Fibroblast of villous mesenchyme (primary cell): ENCODE measurements around the gene ANKS1B. TPM values are rescaled to one million over a fixed set of nuclear protein-coding genes. Genes with fewer than 3 reads are reported as not detected.

Experiments used
- DNase-seq: peaks from one replicate; pipeline ENCODE4 v3.0.0-alpha.2; 2010; ENCODE audit warnings: low read depth
- H3K4me3 ChIP-seq: 2 replicates; pipeline ENCODE4 v1.5.1; 2011; ENCODE audit warnings: low read depth, mild to moderate bottlenecking, low read length
- total RNA-seq: library from RNA; depleted of rRNA; stranded (reverse); fragments of >200 nt; gene quantifications from 2 replicates; pipeline ENCODE4 v1.2.3, GENCODE V29; 2012
- TF ChIP-seq, protein P1 (sequence below): IDR thresholded peaks from 2 replicates; pipeline ENCODE4 v1.5.1; 2012; ENCODE audit warnings: low read depth, mild to moderate bottlenecking, low read length; ENCODE audit not compliant: insufficient read depth

Gene ANKS1B
- total RNA-seq, 1 donor = 0.86 TPM

DNA sequence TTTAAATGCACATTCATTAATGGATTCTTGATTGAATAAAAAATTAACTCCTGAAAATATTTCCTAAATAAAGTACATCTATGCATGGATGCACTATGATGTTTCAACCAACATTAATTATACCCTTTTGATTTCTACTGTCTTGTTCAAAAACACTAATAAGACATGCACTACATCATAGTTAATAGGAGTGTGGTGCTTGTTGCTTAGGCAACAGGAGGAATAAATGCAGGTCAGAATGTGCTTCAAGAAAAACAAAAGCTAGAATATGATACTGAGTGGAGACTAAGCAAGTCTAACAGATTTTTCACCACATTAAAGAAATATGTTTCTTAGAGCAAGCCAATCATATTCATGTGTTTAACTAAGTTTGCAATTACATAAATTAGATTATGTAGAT lies 833.0 kb downstream of the ANKS1B start:
- H3K4me3 ChIP-seq = no peak overlapping the region
- TF ChIP-seq, protein P1, sequence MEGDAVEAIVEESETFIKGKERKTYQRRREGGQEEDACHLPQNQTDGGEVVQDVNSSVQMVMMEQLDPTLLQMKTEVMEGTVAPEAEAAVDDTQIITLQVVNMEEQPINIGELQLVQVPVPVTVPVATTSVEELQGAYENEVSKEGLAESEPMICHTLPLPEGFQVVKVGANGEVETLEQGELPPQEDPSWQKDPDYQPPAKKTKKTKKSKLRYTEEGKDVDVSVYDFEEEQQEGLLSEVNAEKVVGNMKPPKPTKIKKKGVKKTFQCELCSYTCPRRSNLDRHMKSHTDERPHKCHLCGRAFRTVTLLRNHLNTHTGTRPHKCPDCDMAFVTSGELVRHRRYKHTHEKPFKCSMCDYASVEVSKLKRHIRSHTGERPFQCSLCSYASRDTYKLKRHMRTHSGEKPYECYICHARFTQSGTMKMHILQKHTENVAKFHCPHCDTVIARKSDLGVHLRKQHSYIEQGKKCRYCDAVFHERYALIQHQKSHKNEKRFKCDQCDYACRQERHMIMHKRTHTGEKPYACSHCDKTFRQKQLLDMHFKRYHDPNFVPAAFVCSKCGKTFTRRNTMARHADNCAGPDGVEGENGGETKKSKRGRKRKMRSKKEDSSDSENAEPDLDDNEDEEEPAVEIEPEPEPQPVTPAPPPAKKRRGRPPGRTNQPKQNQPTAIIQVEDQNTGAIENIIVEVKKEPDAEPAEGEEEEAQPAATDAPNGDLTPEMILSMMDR = no peak

DNA sequence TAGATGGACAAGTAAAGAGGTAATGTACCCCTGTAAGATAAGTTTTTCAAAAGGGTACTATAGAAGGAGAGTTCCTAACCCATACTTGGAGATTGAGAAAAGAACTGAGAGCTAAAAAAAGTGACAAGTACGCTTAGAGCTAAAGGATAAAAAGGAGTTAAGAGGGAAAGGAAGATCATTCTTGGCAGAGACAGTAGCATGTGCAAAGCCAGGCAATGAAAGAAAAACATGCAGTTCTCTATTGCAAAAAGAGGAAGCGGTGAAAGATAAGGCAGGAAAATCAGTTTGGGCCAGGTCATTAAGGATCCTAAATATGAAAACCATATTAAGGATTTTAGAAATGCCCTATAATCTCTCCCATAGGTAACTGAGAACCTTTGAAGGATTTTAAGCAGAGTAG lies 837.6 kb downstream of the ANKS1B start:
- DNase-seq = no peak
- TF ChIP-seq, protein P1 = no peak
- H3K4me3 ChIP-seq = no peak overlapping the region

More for the DNA sequence above, 833.0 kb downstream of the ANKS1B start:
- no peak for DNase-seq

DNA sequence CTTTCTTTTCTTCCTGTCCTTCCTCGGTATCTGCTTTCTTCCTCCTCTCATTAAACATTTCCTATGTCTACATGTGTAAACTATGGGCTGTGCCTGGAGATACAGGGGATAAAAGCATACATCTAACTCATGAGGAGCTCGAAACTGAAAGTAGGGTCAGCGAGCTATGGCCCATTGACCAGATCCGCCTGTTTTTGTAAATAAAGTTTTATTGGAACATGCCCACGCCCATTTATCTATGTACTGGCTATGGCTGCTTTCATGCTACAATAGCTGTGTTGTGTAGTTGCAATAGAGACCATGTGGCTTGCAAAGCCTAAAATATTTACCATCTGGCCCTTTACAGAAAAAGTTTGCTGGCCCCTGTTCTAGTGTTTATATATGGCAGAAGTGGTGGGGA lies 838.0 kb downstream of the ANKS1B start:
- no peak for DNase-seq
- TF ChIP-seq, protein P1 = no peak
- H3K4me3 ChIP-seq = no peak overlapping the region

- no peak overlapping the region for H3K4me3 ChIP-seq
- no peak for DNase-seq
- TF ChIP-seq, protein P1 = no peak
These were observed 838.6 kb downstream of the ANKS1B start for GRCh38 chr12:99146185-99146584.

DNA sequence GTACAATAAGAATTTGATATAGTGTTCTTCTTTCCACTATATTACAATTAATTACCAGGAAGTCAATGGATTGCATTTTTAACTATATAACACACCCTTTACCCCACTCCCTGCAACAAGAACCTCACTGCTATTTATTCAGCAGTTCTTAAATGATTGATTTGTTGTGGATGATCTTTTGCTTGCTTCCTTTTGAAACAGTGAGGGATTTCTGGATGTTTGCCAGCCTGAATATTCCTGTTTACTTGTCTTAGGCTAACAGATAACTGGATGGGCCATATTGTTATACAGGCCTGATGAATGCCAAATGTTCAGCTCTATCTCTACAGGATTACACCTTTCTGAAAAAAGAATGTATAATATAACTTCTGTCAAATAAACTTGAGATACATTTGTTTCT lies 842.1 kb downstream of the ANKS1B start:
- H3K4me3 ChIP-seq = no peak overlapping the region
- TF ChIP-seq, protein P1 = no peak
- DNase-seq = no peak

GRCh38 chr12:99140017-99140720 lies 844.6 kb downstream of the ANKS1B start:
- no peak for DNase-seq
- no peak overlapping the region for H3K4me3 ChIP-seq
- TF ChIP-seq, protein P1 = no peak

DNA sequence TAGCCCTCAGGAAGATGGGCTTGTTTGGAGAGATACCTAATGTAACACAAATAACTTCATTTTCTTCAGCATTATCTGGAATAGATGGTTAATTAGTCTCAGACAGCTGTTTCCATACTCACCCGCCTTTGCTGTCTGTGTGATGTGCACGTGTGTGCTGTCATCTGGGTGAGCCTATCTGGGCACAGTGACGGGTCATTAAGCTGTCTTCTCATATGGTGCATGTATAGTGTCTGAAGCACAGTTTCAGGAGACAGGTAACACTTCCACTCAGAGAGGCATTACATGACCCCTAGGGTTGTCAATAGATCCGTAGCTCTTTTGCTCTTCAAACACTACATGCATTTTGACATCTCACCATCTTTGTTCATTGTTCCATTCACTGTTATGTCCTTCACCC lies 846.3 kb downstream of the ANKS1B start:
- TF ChIP-seq, protein P1 = no peak
- H3K4me3 ChIP-seq = no peak overlapping the region
- no peak for DNase-seq
